BJ (cell line): ENCODE results near the gene TM4SF4. TPM values are rescaled to one million over a fixed set of nuclear protein-coding genes. Genes with fewer than 3 reads are reported as not detected.

ENCODE experiments used
- CTCF ChIA-PET: fragments of 350-600 bp; formaldehyde crosslinking; extraction: SDS; loops from one replicate; lab custom pipeline; 2021; ENCODE audit warnings: antibody characterized with exemption, inconsistent platforms; lab: Yijun Ruan, JAX
- POLR2A ChIA-PET: fragments of 300-600 bp; sonication (Branson Sonifier 250); formaldehyde crosslinking; extraction: SDS; loops from one replicate; lab custom pipeline; 2021; ENCODE audit warnings: antibody characterized with exemption; lab: Charles Lee
- DNase-seq: peaks from one replicate; pipeline ENCODE4 v3.0.0-alpha.2; 2011; ENCODE audit warnings: low read depth
- H3K27me3 ChIP-seq: 2 replicates; pipeline ENCODE4 v1.6.0; 2011; ENCODE audit warnings: low read length; ENCODE audit not compliant: control insufficient read depth, insufficient read depth
- H3K36me3 ChIP-seq: 2 replicates; pipeline ENCODE4 v1.5.1; 2011; ENCODE audit warnings: low read length; ENCODE audit not compliant: control insufficient read depth, insufficient read depth
- H3K4me3 ChIP-seq: 2 replicates; pipeline ENCODE4 v1.5.1; 2011; ENCODE audit warnings: low read depth, mild to moderate bottlenecking, control low read depth, low read length
- CTCF ChIP-seq: IDR thresholded peaks from 2 replicates; pipeline ENCODE4 v1.5.1; 2011; ENCODE audit warnings: low read depth, mild to moderate bottlenecking, control low read depth, inconsistent platforms, low read length, moderate library complexity; ENCODE audit not compliant: insufficient read depth
- polyA plus RNA-seq: library from polyadenylated mRNA; depleted of rRNA; stranded (reverse); fragments of >200 nt; gene quantifications from 2 replicates; pipeline ENCODE4 v1.2.3, GENCODE V29; 2011; rRNA removed
- small RNA-seq: library from RNA; depleted of rRNA; stranded (forward); fragments of <200 nt; gene quantifications from one replicate; pipeline ENCODE3, GENCODE V24; 2012; ENCODE audit warnings: low replicate concordance, low read depth; ENCODE audit not compliant: insufficient read length

Gene TM4SF4
- polyA plus RNA-seq, 1 experiment = 0.42 TPM

DNA sequence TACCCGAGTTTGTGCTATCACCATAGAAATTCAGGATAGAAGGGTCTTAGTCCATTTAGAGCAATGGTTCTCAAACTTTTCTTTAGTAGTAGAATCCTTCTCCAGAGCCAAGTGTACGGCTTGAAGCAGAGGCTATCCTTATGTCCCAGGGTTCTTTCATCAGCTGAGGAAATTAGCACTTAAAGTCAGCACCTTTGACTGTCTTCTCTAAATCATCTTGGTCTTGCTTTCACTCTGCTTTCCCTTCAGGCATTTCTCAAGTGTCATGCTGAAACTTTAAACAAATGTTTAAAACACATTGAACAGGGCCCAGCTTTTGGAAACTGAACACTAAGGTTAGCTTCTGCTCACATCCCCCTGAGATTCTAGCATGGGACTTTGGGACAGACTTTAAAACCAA lies 78.2 kb downstream of the TM4SF4 start:
- no peaks in the 10 kb centered on the region for H3K27me3 ChIP-seq
- H3K4me3 ChIP-seq = no peak overlapping the region
- ChIA-PET POLR2A (no interaction called here), CTCF (interaction anchor here (1.9 kb wide), 1 partner anchor 16 kb away, joined by 8 read pairs; no protein-coding TSS in a partner anchor)
- no peak for DNase-seq
- H3K36me3 ChIP-seq = no peaks in the 10 kb centered on the region
- TF ChIP-seq CTCF = no peak

Small RNA genes lying within 50 kb of the gene (small RNA-seq; reads per million reads assigned to genes)
- gene AC108751.2 (not detected), gene RNU6-1098P (not detected)

Other genes with a start within 250 kb of the TM4SF4 start
- 0.11 and 0.29 TPM in 2 replicates for gene TM4SF18, start 141.1 kb upstream of the TM4SF4 start, polyA plus RNA-seq
- gene TM4SF1, start 97.0 kb upstream of the TM4SF4 start, polyA plus RNA-seq = 37.5 and 48.0 TPM in 2 replicates
- 94.5 and 119 TPM in 2 replicates for gene WWTR1, start 183.3 kb downstream of the TM4SF4 start, polyA plus RNA-seq